Trophoblast cell (in vitro differentiated cells and primary cell): ENCODE measurements around the gene CDX2.

Experiments used
- DNase-seq, 2 donors: peaks; one replicate each; pipeline ENCODE4 v3.0.0-alpha.2; 2016
- H2AFZ ChIP-seq: 2 replicates; pipeline ENCODE4 v1.6.1; 2013; ENCODE audit warnings: low read length, moderate library complexity, mild to moderate bottlenecking; ENCODE audit not compliant: insufficient read depth, poor library complexity
- H2AK5ac ChIP-seq: 2 replicates; pipeline ENCODE4 v1.6.1; 2013; ENCODE audit warnings: mild to moderate bottlenecking, low read length
- H2BK120ac ChIP-seq: 2 replicates; pipeline ENCODE4 v1.6.1; 2013; ENCODE audit warnings: low read length, mild to moderate bottlenecking, moderate library complexity; ENCODE audit not compliant: insufficient read depth, poor library complexity
- H2BK12ac ChIP-seq: 2 replicates; pipeline ENCODE4 v1.6.1; 2013; ENCODE audit warnings: mild to moderate bottlenecking, low read length, moderate library complexity
- H2BK5ac ChIP-seq: 2 replicates; pipeline ENCODE4 v1.6.1; 2013; ENCODE audit warnings: low read length, low read depth, moderate library complexity, mild to moderate bottlenecking; ENCODE audit not compliant: poor library complexity
- H3K14ac ChIP-seq: 2 replicates; pipeline ENCODE4 v1.6.1; 2013; ENCODE audit warnings: mild to moderate bottlenecking, low read length
- H3K18ac ChIP-seq: 2 replicates; pipeline ENCODE4 v1.6.1; 2013; ENCODE audit warnings: mild to moderate bottlenecking, low read length
- H3K23ac ChIP-seq: 2 replicates; pipeline ENCODE4 v1.6.1; 2013; ENCODE audit warnings: low read length
- H3K27ac ChIP-seq: 2 replicates; pipeline ENCODE4 v1.5.1; 2013; ENCODE audit warnings: low read depth, mild to moderate bottlenecking, inconsistent platforms, low read length, moderate library complexity
- H3K27me3 ChIP-seq: 2 replicates; pipeline ENCODE4 v1.6.1; 2013; ENCODE audit warnings: inconsistent platforms, mild to moderate bottlenecking, low read length, moderate library complexity; ENCODE audit not compliant: insufficient read depth
- H3K36me3 ChIP-seq, 2 experiments: 1 replicate in 1 of 2; 2 replicates in 1 of 2; pipeline ENCODE4 v1.6.1; 2013; ENCODE audit warnings: low read length in 2 of 2, mild to moderate bottlenecking in 2 of 2, moderate library complexity in 1 of 2; ENCODE audit not compliant: insufficient read depth in 2 of 2, control insufficient read depth in 1 of 2
- H3K4ac ChIP-seq: 2 replicates; pipeline ENCODE4 v1.6.1; 2013; ENCODE audit warnings: low read depth, mild to moderate bottlenecking, low read length, moderate library complexity
- H3K4me1 ChIP-seq, 2 experiments: 1 replicate in 1 of 2; 2 replicates in 1 of 2; pipeline ENCODE4 v1.6.1; 2013; ENCODE audit warnings: low read length in 2 of 2, mild to moderate bottlenecking in 2 of 2, moderate library complexity in 1 of 2; ENCODE audit not compliant: insufficient read depth in 2 of 2, control insufficient read depth in 1 of 2
- H3K4me2 ChIP-seq: 2 replicates; pipeline ENCODE4 v1.6.1; 2013; ENCODE audit warnings: inconsistent platforms, mild to moderate bottlenecking, low read length, moderate library complexity
- H3K4me3 ChIP-seq: 2 replicates; pipeline ENCODE4 v1.5.1; 2013; ENCODE audit warnings: mild to moderate bottlenecking, low read depth, low read length, inconsistent platforms
- H3K79me1 ChIP-seq: one replicate; pipeline ENCODE4 v1.6.1; 2013; ENCODE audit warnings: low read length
- H3K79me2 ChIP-seq: 2 replicates; pipeline ENCODE4 v1.6.1; 2013; ENCODE audit warnings: low read length, mild to moderate bottlenecking; ENCODE audit not compliant: control insufficient read depth, insufficient read depth, poor library complexity
- H3K9ac ChIP-seq: 2 replicates; pipeline ENCODE4 v1.6.1; 2013; ENCODE audit warnings: mild to moderate bottlenecking, low read length
- H3K9me3 ChIP-seq: 2 replicates; pipeline ENCODE4 v1.6.1; 2013; ENCODE audit warnings: low read depth, mild to moderate bottlenecking, control low read depth, inconsistent platforms, low read length; ENCODE audit not compliant: insufficient read depth
- H4K12ac ChIP-seq: 2 replicates; pipeline ENCODE4 v1.6.1; 2013; ENCODE audit warnings: low read depth, mild to moderate bottlenecking, low read length, moderate library complexity
- H4K8ac ChIP-seq: 2 replicates; pipeline ENCODE4 v1.6.1; 2013; ENCODE audit warnings: low read depth, mild to moderate bottlenecking, low read length, moderate library complexity
- H4K91ac ChIP-seq: one replicate; pipeline ENCODE4 v1.6.1; 2013; ENCODE audit warnings: low read depth, mild to moderate bottlenecking, low read length, moderate library complexity
- WGBS: extraction: QIAGEN DNeasy Blood & Tissue Kit; methylation state at CpG from one replicate; pipeline ENCODE4 v1.1.7; 2013; ENCODE audit warnings: missing lambda C conversion rate; ENCODE audit not compliant: insufficient read length, insufficient coverage; ENCODE audit errors: extremely low coverage; 5-methylcytosine and 5-hydroxymethylcytosine counted together

CDX2 gene

GRCh38 chr13:27923794-27924528, 45.2 kb downstream of the CDX2 start:
- H3K36me3 ChIP-seq: no peaks in the 10 kb centered on the region
- H2BK12ac ChIP-seq: no peak overlapping the region
- no peak overlapping the region for H3K4me3 ChIP-seq
- no peak overlapping the region for H2BK120ac ChIP-seq
- H4K8ac ChIP-seq: no peak overlapping the region
- no peak overlapping the region for H3K23ac ChIP-seq
- H3K27ac ChIP-seq: no peak overlapping the region
- no peak overlapping the region for H4K12ac ChIP-seq
- no peak overlapping the region for H2AFZ ChIP-seq
- no peak overlapping the region for H3K9ac ChIP-seq
- peaks cover 8 to 14% of the 10 kb centered on the region in 2 experiments for H3K4me1 ChIP-seq
- H2BK5ac ChIP-seq: no peak overlapping the region
- H3K27me3 ChIP-seq: peaks cover 96% of the 10 kb centered on the region
- H3K79me1 ChIP-seq: no peaks in the 10 kb centered on the region
- H2AK5ac ChIP-seq: no peak overlapping the region
- no peak overlapping the region for H3K4me2 ChIP-seq
- H3K79me2 ChIP-seq: no peaks in the 10 kb centered on the region
- no peak for DNase-seq
- H3K14ac ChIP-seq: no peak overlapping the region
- peaks cover 15% of the 10 kb centered on the region for H3K9me3 ChIP-seq
- no peak overlapping the region for H4K91ac ChIP-seq
- no peak overlapping the region for H3K4ac ChIP-seq
- H3K18ac ChIP-seq: no peak overlapping the region
- WGBS: no CpG with 5 or more reads among the region's 48 CpGs

- H3K27ac ChIP-seq: no peak overlapping the region
- no peak overlapping the region for H2AK5ac ChIP-seq
- no peak overlapping the region for H4K12ac ChIP-seq
- H2BK5ac ChIP-seq: no peak overlapping the region
- H3K4me2 ChIP-seq: no peak overlapping the region
- H2BK120ac ChIP-seq: no peak overlapping the region
- DNase-seq: no peak
- no peak overlapping the region for H4K91ac ChIP-seq
- no peak overlapping the region for H4K8ac ChIP-seq
- H3K79me1 ChIP-seq: no peaks in the 10 kb centered on the region
- WGBS: no CpG with 5 or more reads among the region's 24 CpGs
- peaks cover 96% of the 10 kb centered on the region for H3K27me3 ChIP-seq
- no peaks in the 10 kb centered on the region for H3K79me2 ChIP-seq
- H2BK12ac ChIP-seq: no peak overlapping the region
- H3K4me1 ChIP-seq: peaks cover 8 to 14% of the 10 kb centered on the region in 2 experiments
- H3K9ac ChIP-seq: no peak overlapping the region
- no peak overlapping the region for H2AFZ ChIP-seq
- no peak overlapping the region for H3K14ac ChIP-seq
- H3K36me3 ChIP-seq: no peaks in the 10 kb centered on the region
- H3K4me3 ChIP-seq: no peak overlapping the region
- H3K9me3 ChIP-seq: peaks cover 12% of the 10 kb centered on the region
- H3K4ac ChIP-seq: no peak overlapping the region
- H3K23ac ChIP-seq: no peak overlapping the region
- H3K18ac ChIP-seq: no peak overlapping the region
These were observed 46.1 kb downstream of the CDX2 start for GRCh38 chr13:27922883-27923612.

GRCh38 chr13:27921961-27922882, 46.9 kb downstream of the CDX2 start:
- H4K8ac ChIP-seq: no peak overlapping the region
- H4K12ac ChIP-seq: no peak overlapping the region
- no peak overlapping the region for H2BK12ac ChIP-seq
- no peak overlapping the region for H3K4me2 ChIP-seq
- no peaks in the 10 kb centered on the region for H3K79me2 ChIP-seq
- no peak overlapping the region for H3K27ac ChIP-seq
- no peaks in the 10 kb centered on the region for H3K79me1 ChIP-seq
- H2BK120ac ChIP-seq: no peak overlapping the region
- no peak overlapping the region for H4K91ac ChIP-seq
- no peak overlapping the region for H2AFZ ChIP-seq
- H2AK5ac ChIP-seq: no peak overlapping the region
- H3K14ac ChIP-seq: no peak overlapping the region
- no peak overlapping the region for H3K18ac ChIP-seq
- peaks cover 8 to 16% of the 10 kb centered on the region in 2 experiments for H3K4me1 ChIP-seq
- no peak overlapping the region for H3K4me3 ChIP-seq
- no peak overlapping the region for H2BK5ac ChIP-seq
- no peak for DNase-seq
- WGBS: no CpG with 5 or more reads among the region's 39 CpGs
- H3K23ac ChIP-seq: no peak overlapping the region
- H3K4ac ChIP-seq: no peak overlapping the region
- H3K36me3 ChIP-seq: no peaks in the 10 kb centered on the region
- H3K9ac ChIP-seq: no peak overlapping the region
- H3K27me3 ChIP-seq: peaks cover 94% of the 10 kb centered on the region
- peaks cover 9% of the 10 kb centered on the region for H3K9me3 ChIP-seq

- no peak overlapping the region for H3K4me3 ChIP-seq
- peak overlapping the region; percentile 42 for H3K4me2 ChIP-seq
- no peak overlapping the region for H2AK5ac ChIP-seq
- H3K14ac ChIP-seq: no peak overlapping the region
- no peak overlapping the region for H3K9ac ChIP-seq
- no peaks in the 10 kb centered on the region for H3K79me2 ChIP-seq
- H3K4me1 ChIP-seq: peaks cover 8 to 16% of the 10 kb centered on the region in 2 experiments
- H2BK5ac ChIP-seq: no peak overlapping the region
- H3K4ac ChIP-seq: no peak overlapping the region
- no peak overlapping the region for H4K91ac ChIP-seq
- no CpG with 5 or more reads among the region's 41 CpGs for WGBS
- DNase-seq: no peak
- H3K18ac ChIP-seq: no peak overlapping the region
- H3K36me3 ChIP-seq: no peaks in the 10 kb centered on the region
- H3K27me3 ChIP-seq: peaks cover 92% of the 10 kb centered on the region
- no peak overlapping the region for H2BK120ac ChIP-seq
- no peak overlapping the region for H3K27ac ChIP-seq
- H4K12ac ChIP-seq: no peak overlapping the region
- H4K8ac ChIP-seq: no peak overlapping the region
- H2BK12ac ChIP-seq: no peak overlapping the region
- no peaks in the 10 kb centered on the region for H3K79me1 ChIP-seq
- H3K23ac ChIP-seq: no peak overlapping the region
- H2AFZ ChIP-seq: peak overlapping the region; percentile 27
- peaks cover 9% of the 10 kb centered on the region for H3K9me3 ChIP-seq
These were observed 47.6 kb downstream of the CDX2 start for GRCh38 chr13:27921421-27921960.
